Measurements from ENCODE around the gene HTATIP2.
"Not testable (repeated sequence)": the region's sequence is repeated elsewhere in the genome, so short reads cannot be mapped to it uniquely, and the experiment has no call there.

Gene HTATIP2

DNA sequence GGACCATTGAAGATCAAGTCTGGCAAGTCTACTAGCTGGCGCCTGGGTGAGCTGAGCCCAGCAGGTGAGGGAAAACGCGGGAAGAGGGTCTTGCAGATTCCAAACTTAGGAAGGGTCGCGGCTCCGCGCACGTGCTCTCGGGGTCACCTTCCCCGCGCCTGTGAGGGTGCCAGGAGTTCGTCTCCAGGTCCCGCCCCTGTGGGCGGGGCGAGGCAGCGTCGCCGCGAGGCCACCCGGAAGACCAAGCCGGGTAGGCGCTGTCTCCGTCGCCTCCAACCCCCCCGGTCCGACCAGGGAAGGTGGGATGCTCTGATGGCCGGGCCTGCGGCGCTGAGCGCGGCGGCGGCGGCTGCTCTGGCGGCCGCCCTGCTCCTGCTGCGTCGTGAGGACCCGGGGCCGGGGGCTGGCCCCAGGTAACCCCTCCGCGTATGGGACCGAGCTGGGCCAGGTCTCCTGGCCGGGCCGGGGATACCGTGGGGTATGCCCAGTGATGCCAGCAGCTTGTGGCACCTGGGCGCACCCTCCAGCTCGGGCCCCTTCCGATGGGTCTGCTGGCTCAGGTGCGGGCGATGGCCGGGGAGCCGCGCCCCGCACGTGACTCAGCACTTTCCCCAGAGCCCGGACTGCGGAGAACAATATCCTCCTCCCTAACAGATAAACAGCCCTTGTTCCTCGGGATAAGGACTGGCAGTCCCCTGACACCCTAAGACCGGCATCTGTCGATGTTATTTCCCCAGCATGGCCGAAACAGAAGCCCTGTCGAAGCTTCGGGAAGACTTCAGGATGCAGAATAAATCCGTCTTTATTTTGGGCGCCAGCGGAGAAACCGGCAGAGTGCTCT, at the start of gene HTATIP2:
HTATIP2 (plus strand) TSS at position 215 of the 841 bp plus-strand sequence; CDS start at position 739, 524 bp downstream.
- peak; percentile 80 for DNase-seq

DNA sequence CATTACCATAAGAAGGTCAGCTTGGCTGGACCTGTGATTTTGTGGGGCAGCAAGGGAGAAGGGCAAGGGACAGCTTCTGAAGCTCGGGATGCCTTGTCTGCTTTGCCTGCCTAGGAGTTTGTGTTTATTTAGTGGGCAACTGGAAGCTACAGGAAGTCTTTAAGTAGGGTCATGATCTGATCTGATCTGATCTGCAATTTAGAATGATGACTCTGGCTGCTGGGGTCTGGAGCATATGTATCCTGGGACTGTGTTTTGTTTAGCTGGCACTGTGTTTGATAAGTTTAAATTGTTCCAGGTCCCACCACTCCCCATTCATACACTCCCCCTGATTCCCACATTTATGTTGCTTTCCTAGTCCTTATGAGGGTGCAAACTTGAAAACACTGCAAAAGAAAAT, 47.7 kb upstream of the HTATIP2 start:
- no peak for DNase-seq

DNA sequence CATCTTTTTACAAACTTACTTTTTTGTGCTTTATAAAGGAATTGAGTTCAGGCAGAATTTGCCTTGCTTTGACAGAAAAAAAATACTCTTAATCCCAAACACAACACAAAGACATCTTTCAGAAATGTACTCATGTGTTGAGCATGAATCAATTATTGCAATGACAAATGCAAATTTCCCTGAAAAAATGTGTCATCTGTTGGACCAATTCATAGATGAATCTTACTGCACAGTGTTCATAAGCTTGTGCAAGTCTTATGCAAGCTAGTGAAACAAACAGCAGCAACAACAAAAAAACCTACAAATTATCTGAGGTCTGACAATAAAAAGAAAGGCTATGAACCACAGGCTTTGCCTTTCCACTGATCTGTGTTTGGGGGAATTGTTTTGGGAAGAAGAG, 42.3 kb upstream of the HTATIP2 start:
- no peak for DNase-seq

DNA sequence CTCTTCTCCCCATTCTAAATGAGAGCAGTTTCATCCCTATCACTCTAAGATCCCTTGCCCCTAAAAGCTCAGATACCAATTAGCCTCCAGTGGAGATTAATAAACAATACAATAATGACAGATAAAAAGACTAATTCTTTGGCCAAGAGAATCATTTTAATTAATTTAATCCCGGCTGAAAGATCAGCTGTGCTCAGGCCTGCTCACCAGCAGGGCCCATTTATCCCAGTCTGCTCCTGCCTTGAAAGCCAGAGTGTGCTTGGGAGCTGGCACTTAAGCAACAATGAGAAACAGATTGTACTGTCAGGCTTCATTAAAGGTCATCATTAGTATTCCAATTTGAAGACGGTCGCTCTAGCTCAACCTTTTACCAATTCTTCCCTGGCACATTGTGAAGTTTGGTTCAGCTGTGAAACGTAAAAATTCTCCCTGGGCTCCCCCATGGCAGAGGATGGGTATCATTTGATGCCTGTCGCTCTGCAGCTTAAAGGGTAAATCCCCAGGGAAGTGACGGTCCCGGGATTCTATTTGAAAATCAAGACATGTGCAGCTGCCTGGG, 36.1 kb upstream of the HTATIP2 start:
- no peak for DNase-seq

DNA sequence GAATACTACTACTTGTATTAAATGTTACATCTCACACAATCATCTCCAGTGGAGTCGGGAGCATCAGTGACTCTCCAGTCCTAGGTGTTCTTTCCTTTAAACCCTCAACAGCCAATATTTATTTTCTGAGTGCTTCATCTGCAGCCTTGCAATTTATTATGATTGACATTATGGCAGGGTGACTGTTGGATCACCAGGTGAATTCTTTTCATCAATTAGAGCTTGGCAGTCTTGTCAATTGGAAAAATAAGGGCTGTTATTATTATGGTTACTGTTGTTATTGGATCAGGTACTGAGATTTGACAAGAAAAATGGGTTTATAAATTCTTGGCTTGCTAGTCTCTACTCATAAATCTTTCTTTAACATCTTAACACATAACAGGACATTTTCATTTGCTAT, 27.5 kb upstream of the HTATIP2 start:
- no peak for DNase-seq

DNA sequence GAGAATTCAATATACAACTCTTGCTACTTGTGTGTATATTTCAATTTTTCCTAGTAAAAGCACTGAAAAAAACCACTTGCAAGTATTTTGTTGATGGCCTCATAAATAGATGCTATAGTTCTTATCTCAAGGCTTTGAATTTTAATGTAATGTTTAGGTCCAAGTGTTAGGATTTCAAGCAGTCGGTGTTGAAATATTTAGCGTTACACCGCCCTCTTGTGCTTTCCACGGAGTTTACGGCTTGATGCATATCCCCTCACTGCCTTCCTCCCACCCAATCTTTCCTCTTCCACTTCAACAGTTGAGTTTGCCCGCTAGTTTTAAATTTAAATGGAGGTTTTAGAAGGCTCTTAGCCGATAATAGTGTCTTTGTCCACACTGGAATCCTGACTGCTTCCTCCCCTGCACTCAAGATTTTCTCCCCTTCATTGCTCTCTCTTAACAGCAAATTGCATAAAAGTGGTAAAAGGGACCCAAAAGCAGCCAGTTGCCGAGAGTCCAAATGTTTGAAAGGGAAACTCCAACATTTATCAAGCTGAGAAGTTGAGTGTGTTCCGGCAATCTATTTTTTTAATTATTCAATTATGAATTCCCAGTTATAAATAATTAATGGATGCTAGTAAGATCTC, 25.9 kb upstream of the HTATIP2 start:
- peak; percentile 2 for DNase-seq

DNA sequence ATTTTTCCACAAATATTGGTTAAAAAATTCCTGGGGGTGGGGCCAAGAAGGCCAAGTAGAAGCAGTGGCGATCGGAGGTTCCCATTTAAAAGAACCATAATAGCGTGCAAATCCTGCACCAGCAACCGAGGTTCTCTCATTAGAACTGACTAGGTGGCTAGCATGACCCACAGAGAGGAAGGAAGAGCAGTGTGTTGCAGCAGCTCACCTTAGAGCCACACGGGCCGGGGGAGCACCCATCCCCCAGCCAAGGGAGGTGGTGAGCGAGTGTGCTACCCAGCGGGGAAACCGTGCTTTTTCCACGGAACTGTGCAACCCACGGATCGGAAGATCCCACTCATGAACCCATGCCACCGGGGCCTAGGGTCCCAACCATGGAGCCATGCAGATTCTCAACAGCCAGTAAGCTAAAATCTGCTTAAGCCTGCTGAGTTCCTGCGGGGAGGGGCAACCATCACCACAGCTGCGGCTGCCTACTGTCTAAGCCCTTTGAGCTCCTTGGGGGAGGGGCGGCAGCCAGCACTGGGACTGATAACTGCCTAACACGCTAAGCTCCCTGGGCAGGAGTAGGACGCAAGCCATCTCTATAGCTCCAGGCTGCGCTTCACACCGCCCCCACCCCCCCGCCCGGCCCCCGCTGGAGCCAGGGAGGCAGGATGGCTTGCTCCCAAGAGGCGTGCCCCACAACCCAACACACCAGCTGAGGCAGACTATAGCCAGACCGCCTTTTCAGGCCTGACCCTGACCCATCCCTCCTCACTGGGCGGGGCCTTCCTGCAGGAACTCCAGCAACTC, 21.0 kb upstream of the HTATIP2 start:
- no peak for DNase-seq

DNA sequence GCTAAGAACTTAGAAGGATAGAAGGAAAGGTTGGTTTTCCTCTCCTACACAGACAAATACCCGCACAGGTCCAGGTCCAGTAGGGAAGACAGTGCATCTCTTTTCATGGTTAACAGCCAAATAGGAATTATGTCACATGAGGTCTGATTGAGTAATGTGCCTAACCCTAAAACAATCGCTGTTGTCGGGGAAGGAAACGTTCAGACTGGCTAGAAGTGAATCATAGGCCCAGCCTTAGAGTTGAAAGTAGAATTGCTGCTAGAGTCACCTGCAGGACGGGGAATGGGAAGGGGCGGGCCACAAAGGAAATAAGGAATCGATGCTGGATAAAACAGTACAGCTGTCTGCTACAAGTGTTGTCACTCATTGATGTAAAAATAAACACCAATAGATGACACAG, 12.4 kb upstream of the HTATIP2 start:
- no peak for DNase-seq

DNA sequence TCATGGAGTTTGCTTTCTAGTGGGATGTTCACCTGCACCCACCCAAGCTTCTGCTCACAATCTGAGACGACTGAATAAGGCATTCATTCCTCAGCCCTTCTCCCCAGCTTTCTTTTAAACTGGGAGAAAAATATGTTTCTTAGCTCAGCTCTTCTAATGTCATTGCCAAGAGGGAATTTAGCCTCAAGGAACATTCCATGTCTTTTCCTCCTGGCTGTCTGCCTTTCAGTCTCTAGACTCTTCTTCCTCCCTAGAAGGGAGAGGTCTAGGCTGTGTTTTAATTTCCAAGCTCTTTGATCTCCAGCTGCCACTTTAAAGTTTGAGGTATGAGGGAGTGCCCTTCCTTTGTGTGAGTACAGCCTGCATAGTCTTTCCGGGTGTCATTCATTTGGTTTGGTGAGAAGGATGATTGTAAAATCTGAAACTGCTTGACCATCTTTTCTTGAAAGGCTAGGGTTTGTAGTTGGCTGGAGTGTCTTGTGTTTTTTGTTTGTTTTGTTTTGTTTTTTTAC, 11.7 kb upstream of the HTATIP2 start:
- DNase-seq, result no peak

DNA sequence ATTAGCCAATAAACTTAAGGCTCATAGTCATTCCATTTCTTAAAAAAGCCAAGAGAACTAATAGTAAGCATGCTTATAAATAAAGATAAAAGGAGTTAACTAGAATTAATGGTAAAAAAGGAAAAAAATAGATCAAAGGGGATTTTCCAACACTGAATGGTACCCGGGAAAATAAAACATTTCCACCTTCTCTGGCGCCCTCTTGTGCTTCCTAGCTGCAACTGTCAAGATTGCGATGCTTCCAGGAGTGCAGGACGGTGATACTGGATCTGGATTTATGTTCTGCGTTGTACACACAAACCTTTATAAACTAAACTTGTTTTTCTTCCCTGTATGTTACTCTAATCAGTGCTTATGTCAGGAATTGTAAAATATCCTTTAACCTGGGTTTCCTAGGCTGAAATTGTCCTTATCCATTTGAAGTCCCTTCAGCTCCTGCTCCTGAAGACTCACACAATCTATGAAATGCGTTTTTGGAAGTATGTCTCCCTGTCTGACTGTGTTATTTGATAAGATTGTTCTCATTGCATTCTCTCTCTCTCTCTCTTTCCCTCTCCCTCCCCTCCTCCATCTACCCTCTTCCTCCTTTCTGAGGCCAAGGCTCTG, 9.6 kb upstream of the HTATIP2 start:
- DNase-seq, result peak; percentile 42

DNA sequence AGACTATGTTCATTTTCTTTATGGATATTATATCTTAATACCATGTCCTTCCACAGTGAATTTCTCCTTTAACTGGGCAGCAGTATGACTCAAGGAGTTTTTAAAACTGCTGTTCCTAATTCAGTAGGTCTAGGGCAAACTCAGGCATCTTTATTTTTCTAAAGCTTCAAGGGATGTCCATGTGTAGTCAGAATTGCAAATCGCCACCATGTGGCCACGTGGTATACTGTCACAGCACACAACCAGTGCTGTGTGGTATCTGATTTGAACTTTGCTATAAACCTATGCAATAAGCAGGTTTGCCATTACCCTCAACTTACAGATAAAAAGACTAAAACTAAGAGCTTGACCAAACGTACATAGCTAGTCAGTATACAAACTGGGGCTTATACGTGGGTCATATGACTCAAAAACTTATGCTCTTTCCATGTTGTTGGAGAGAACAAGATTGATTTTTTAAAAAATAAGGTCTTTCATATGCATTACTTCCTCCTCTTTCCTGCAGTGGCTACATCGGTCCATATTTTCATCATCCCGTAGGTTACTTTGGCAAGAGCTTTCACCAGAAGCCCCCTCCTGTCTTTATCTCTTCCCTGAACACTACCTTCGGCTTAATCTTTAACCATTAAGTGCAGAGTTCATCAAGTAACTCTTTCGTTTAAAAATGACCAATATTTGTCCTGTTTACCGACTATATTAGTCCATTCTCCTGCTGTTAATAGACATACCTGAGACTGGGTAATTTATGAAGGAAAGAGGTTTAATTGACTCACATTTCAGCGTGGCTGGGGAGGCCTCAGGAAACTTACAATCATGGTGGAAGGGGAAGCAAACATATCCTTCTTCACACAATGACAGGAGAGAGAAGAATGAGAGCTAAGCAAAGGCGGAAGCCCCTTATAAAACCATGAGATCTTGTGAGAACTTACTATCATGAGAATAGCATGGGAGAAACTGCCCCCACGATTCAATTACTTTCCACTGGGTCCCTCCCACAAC, 8.0 kb upstream of the HTATIP2 start:
- DNase-seq, result peak; percentile 60

DNA sequence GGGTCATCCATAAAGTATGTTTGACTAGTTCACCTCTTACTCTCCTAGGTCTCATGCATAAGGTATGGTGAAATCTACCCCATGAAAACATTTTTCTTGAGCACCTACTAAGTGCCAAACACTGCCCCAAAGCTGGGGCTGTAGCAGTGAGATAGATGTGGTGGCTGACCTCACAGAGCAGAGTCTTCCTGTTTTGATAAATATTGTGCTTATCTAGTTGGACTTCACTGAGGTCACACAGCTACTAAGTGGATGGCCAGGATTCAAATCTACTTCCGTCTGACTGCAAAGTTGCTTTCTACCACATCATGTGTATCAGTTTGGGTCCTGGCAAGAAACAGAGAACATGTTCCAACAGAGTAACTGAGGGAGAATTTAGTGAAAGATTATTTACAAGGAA, 6.4 kb upstream of the HTATIP2 start:
- DNase-seq, result no peak

DNA sequence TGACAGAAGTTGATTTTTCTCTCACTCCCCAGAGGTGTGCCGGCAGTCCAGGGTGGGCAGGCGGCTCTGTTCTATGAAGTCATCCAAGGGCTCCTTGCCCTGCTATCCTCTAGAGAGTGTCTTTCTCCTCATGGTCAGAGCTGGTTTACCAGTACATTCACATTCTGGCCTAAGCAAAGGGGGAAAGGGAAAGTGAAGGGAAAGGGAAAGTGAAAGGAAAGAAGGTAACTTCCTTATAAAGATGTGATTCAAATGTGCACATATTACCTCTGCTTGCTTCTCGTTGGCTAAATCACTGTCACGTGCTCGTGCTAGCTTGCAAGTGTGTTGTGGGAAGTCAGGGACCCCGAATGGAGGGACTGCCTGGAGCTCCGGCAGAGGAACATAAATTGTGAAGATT, 2.9 kb upstream of the HTATIP2 start:
- peak; percentile 75 for DNase-seq

DNA sequence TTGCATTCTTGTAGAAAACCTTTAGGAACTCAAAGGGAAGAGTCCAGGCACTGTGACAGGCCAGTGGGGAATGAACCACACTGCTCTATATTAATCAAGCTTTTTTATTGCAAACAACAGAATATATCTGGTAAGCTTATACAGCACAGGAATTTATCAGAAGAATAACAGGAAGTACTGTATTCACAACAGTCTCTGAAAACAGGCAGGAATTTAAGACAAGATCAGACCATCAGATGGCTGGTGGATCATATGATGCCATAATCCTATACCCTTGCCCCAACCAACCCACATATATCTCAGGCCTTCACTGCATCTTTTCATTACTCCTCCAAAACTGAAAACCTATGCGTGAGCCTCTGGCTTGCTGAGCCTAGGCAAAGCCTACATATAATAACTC, 1.0 kb upstream of the HTATIP2 start:
- no peak for DNase-seq

DNA sequence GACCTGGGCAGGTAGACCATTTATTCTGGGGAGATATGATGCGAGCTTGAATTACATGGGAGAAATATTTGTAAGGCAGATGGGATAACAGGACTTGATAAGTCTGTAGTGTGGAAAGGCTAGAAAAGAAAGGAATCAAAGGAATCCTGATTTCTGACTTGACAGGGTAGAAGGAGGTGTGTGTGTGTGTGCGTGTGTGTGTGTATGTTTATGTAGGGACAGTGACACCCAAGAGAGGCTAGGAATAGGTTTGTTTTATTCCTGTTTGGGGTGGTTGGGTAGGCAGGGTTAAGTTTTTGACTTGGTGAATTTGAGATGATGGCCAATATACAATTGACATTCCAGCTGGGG, 390 bp upstream of the HTATIP2 start:
- no peak for DNase-seq

DNA sequence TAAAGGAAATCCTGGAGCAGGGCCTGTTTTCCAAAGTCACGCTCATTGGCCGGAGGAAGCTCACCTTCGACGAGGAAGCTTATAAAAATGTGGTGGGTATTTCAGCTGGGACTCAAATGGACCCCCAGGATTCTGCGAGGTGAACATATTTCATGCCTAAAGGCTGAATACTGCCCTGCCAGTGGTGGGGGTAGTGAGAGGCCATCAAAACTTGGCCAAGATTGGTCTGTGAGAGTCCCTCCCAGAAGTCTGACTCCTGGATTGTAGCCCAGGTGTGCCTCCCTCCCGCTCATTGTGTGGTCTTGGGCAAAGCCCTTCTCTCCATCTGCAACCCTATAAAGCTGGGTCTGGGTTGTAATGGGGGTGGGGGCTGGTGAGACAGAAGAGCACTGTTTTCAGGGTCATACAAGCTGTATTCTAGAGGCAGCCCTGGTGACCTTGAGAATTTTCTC, 853 bp downstream of the HTATIP2 start:
- DNase-seq, result no peak

DNA sequence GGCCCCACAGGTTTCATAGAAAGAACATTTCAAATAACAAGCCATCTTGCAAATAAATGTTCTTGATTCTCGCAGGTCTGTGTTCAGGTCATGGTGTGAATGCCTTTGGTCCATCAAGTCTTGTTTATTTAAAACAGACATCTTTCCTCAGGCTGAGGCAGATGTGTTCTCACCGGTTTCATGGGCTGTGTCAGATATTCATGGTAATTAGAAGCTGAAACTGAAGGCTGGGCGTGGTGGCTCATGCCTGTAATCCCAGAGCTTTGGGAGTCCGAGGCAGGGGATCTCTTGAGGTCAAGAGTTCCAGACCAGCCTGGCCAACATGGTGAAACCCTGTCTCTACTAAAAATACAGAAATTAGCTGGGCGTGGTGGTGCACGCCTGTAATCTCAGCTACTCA, 2.0 kb downstream of the HTATIP2 start:
- not testable (repeated sequence) for DNase-seq

DNA sequence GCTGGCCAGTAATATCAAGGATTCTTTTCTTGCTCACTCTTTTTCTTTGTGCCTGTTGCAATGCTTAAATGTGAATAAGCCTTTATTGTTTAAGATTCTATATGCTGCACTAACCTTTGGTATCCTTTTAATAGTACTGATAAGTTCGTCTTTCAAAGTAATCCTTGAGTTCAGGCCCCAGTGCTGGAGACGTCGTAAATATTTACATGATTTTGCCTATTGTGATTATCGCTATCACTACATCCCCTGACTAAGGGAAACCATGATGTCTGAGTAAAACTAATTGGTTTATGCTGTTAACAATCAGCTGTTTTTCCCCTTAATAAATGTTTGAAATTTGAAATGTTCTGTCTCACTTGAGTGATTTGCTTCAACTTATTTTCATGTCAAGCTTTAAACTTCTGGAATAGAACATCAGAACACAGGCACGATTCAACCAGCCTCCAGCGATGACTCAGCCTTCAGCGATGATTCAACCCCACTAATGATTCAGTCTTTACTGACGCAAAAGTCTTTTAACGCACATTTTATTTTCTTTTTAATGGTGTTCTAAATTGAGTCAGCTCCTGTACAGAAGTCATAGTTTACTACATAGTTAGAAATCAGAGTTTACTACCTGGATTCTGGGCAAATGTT, 3.9 kb downstream of the HTATIP2 start:
- DNase-seq, result no peak

DNA sequence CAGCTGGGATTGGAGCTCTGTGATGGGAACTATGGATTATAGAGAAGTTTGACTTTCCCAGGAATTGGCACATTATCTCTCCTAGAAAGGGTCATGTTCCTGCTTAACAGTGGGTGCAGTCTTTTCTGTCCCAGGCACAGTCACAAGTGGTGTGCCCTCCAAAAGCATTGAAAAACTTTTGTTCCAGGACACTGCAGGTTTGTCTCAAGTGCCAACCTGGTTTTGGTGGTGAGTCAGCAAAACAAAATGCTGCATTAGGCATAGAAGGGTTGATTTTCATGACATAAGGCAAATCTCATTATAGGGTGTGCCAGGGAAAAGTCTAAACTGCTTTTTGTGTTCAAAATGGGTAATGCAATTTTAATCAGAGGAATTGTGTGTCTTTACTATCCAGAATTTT, 4.9 kb downstream of the HTATIP2 start:
- DNase-seq, result no peak

DNA sequence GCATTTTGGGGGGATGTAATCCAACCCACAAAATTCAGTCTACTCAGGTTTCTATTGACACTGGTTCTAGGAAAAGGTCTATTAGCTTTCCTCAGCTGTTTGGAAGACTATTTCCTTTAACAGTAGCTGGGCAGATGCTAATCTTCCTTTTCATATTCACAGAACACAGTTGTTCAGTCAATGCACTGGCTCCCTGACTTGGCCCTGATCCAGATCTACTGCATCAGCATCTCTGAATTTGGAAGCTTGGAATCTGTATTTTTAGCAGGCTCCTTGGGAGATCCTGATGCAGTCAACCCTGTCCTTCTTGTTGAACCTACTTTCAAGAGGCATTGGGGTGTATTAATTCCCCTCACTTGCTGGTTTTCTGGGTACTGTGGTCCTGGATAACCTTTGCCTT, 6.3 kb downstream of the HTATIP2 start:
- no peak for DNase-seq

DNA sequence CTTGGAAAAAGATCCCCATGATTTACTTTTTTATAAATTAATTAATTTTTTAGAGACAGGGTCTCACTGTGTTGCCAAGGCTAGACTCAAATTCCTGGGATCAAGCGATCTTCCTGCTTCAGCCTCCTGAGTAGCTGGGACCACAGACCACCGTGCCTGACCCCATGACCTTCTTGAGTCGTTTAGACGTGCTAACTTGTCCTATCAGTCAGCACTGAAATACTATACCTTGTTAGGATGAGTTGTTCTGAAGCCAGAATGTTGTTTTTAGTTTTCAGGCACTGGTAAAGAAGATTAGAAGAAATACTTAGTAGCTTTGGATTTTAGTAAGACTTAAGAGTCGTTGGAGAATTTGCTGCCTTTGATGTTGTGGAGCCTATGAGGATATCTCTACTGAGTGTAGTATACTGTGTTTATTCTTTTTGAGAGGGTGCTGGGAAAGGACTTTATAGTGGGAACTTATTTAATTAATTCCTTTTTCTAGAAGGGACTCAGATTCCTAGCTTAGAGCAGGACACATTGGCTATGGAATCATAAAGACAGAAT, 8.6 kb downstream of the HTATIP2 start:
- no peak for DNase-seq

Data from CD4-positive, alpha-beta T cell treated with Interleukin-17A for 1 hour (primary cell).